NCI-H146 treated with DMSO at 0.1 percent for 48 hours (cell line): ENCODE measurements around the gene ENAH.

ENCODE experiments used
- DNase-seq: peaks from one replicate; lab custom pipeline; 2025; ENCODE audit not compliant: unreplicated experiment; lab: John Stamatoyannopoulos, UW

ENAH gene

GRCh38 chr1:225504776-225505175 is 148.1 kb downstream of the ENAH start:
- no peak for DNase-seq

DNA sequence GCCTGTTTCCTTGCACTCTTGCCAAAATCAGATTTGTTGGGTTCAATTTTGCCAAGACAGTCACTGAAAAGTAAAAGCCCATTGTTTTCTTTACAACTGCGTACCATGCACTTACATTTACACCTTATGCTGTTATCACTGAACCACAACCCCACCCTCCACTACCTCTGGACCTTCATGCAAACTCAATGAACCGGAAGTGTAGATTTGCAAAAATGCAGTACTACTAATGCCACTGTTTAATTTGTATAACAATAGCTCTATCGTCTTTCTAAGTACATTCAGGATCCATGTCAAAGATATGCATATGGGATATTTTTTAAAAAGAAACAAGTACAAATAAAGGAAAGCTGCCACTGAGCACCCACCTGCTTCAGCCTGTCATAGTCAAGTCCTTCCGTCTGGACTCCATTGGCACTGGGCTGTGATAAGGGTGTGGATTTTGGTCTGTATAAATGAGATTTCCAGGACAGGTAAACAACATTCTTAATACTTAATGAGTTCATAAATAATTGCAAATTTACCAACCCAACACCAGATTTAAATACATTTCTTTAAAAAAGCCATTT is 152.2 kb downstream of the ENAH start:
- no peak for DNase-seq

- no peak for DNase-seq
Observed at GRCh38 chr1:225498549-225499136, 154.3 kb downstream of the ENAH start.

- DNase-seq: no peak
Observed at GRCh38 chr1:225494789-225495359, 158.0 kb downstream of the ENAH start.

GRCh38 chr1:225493591-225494246 is 159.2 kb downstream of the ENAH start:
- no peak for DNase-seq

- no peak for DNase-seq
Observed at GRCh38 chr1:225488676-225489075, 164.2 kb downstream of the ENAH start.

GRCh38 chr1:225486856-225487255 is 166.1 kb downstream of the ENAH start:
- DNase-seq: no peak

- DNase-seq: no peak
Observed at GRCh38 chr1:225485991-225486530, 166.9 kb downstream of the ENAH start.

GRCh38 chr1:225485226-225485625 is 167.7 kb downstream of the ENAH start:
- no peak for DNase-seq

GRCh38 chr1:225484657-225485214 is 168.2 kb downstream of the ENAH start:
- DNase-seq: no peak

GRCh38 chr1:225483818-225484656 is 168.9 kb downstream of the ENAH start:
- no peak for DNase-seq

DNA sequence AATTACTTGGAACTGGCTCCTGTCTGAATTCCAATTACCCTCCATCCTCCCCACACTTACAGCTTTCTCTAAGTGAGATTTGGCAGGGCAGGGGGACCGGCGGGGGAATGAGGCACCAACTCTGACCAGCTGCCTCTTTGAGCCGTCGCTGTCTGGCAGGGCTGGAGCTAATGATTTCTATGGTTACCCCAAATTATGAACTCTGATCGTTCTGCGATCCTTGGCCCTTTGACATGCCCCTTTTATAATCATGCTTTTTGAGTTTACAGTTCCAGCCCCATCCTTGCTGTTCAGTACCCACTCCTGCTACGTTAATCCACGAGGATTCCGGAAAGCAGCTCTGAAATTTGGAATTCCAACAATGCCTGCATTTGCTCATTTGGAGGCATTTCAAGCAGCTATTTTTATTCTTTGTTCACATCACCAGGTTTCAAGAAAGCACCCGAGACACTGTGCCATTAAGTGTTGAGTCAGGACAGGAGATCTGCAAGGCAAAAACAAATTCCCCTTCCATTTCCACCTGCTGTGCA is 170.4 kb downstream of the ENAH start:
- no peak for DNase-seq

DNA sequence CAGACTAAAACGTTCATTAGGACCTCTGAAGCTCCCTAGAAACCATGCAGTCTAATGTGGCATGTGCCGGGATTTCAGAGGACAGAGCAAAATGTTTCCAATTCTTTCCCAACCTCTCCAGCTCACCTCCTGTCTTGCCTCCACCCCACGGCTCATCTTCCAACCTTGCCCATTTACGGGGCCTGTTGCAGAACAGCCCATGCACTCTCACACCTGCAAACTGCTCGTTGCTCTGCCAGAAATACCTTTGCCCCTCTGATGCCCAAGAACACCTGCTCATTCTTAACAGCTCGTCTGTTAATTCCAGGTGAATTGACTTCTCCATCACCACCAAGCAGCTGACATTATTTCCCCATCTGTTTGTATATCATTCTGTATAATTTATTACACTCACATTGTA is 171.2 kb downstream of the ENAH start:
- DNase-seq: peak; percentile 78

- DNase-seq: peak; percentile 91
Observed at GRCh38 chr1:225480825-225481434, 172.0 kb downstream of the ENAH start.

DNA sequence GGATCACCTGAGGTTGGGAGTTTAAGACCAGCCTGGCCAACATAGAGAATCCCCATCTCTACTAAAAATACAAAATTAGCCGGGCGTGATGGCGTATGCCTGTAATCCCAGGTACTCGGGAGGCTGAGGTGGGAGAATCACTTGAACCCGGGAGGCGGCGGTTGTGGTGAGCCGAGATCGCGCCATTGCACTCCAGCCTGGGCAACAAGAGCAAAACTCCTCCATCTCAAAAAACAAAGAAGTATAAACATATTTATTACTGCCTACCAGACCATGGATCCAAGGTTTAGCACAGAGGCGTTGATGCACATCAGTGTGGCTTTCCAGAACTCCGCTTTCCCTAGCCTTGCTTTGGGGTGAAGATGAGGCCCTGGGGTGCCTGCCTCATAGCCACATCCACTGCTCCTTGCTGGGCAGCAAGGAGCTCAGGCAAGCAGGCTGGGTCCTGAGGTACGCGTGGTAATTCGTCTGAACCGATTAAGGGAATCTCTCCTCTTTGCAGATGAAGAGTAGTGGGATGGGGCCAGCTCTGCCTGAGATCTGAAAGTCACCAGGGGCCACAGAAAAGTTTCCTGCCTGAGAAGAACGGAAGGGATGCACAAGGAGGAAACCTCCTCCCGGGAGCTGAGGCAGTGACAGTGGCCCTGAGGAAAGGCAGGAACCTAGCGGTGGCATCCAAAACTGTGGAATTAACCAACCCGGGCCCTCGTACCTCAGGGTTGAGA is 172.8 kb downstream of the ENAH start:
- DNase-seq: no peak

GRCh38 chr1:225479341-225479740 is 173.6 kb downstream of the ENAH start:
- DNase-seq: no peak

DNA sequence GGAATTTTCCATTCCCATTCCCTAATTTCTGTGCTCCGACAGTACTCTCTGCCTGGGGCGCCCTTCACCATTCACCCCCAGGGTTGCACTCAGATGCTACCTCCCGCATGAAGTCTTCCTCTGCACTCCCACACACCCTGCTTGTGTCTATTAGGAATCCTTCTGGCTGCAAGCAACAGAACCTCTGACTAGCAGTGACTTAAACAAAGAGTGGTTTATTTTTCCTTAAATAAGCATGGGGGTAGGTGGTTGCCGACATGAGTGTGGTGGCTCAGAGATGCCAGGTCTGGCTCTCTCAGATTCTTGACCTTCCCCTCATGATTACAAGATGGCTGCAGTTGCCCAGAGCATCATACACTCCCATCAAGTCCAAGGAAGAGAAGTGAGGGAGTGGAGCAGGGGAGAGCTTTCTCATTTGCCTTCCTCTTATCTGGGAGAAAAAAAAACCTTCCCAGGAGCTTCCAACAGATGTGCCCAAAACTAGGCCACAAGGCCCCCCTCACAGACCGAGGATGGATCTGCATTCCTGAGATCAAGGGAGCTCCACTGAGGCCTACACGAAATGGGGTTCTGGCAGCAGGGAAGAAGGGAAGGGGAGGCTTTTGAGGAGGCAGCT is 175.5 kb downstream of the ENAH start:
- DNase-seq: no peak

GRCh38 chr1:225476538-225476988 is 176.4 kb downstream of the ENAH start:
- DNase-seq: no peak

- DNase-seq: no peak
Observed at GRCh38 chr1:225476100-225476511, 176.8 kb downstream of the ENAH start.
